RWPE2 (cell line): ENCODE data around the gene VAMP7.
"Not testable (repeated sequence)": the region's sequence is repeated elsewhere in the genome, so short reads cannot be mapped to it uniquely, and the experiment has no call there.

Source experiments
- ATAC-seq: fragments of 200-7000 bp; cut with Tn5 transposase; 3 replicates; pipeline ENCODE4 v1.9.1; 2021; ENCODE audit warnings: low read depth
- DNase-seq: peaks from one replicate; pipeline ENCODE4 v3.0.0-alpha.2; 2020; ENCODE audit warnings: low spot score
- H3K27ac ChIP-seq: fragments of 450-650 bp; 2 replicates; pipeline ENCODE4 v1.5.1; 2017; ENCODE audit warnings: mild to moderate bottlenecking; ENCODE audit not compliant: poor library complexity, severe bottlenecking
- H3K27me3 ChIP-seq: fragments of 250-450 bp; sonication (Bioruptor Pico); 2 replicates; pipeline ENCODE4 v1.5.1; 2021; ENCODE audit warnings: mild to moderate bottlenecking, moderate library complexity; ENCODE audit not compliant: insufficient read depth, poor library complexity, severe bottlenecking
- H3K36me3 ChIP-seq: fragments of 250-450 bp; sonication (Bioruptor Pico); 2 replicates; pipeline ENCODE4 v1.5.1; 2020; ENCODE audit warnings: low read depth, mild to moderate bottlenecking, moderate library complexity
- H3K4me1 ChIP-seq: fragments of 250-450 bp; sonication (Bioruptor Pico); 2 replicates; pipeline ENCODE4 v1.5.1; 2021; ENCODE audit warnings: mild to moderate bottlenecking, moderate library complexity; ENCODE audit not compliant: insufficient read depth, poor library complexity, severe bottlenecking
- H3K4me3 ChIP-seq: fragments of 250-450 bp; sonication (Bioruptor Pico); 2 replicates; pipeline ENCODE4 v1.5.1; 2021; ENCODE audit warnings: mild to moderate bottlenecking, moderate library complexity; ENCODE audit not compliant: severe bottlenecking
- H3K9me3 ChIP-seq: fragments of 250-450 bp; sonication (Bioruptor Pico); 2 replicates; pipeline ENCODE4 v1.5.1; 2021; ENCODE audit warnings: mild to moderate bottlenecking, moderate library complexity; ENCODE audit not compliant: severe bottlenecking
- CTCF ChIP-seq: fragments of 450-650 bp; IDR thresholded peaks from one replicate; pipeline ENCODE4 v1.5.1; 2017; ENCODE audit warnings: mild to moderate bottlenecking, moderate library complexity; ENCODE audit not compliant: poor library complexity, severe bottlenecking

VAMP7 gene

GRCh38 chrX:155967653-155968325 is 86.6 kb downstream of the VAMP7 start:
- peaks cover 6% of the 10 kb centered on the region for H3K9me3 ChIP-seq
- no peak overlapping the region for H3K27ac ChIP-seq
- H3K4me3 ChIP-seq = no peak overlapping the region
- ATAC-seq (no peak), DNase-seq (no peak)
- no peaks in the 10 kb centered on the region for H3K27me3 ChIP-seq
- no peaks in the 10 kb centered on the region for H3K36me3 ChIP-seq
- TF ChIP-seq CTCF = no peak
- no peaks in the 10 kb centered on the region for H3K4me1 ChIP-seq

- Histone ChIP-seq H3K4me3 (no peak overlapping the region), H3K27me3 (no peaks in the 10 kb centered on the region), H3K36me3 (no peaks in the 10 kb centered on the region), H3K27ac (no peak overlapping the region), H3K9me3 (peaks cover 6% of the 10 kb centered on the region), H3K4me1 (no peaks in the 10 kb centered on the region)
- no peak for TF ChIP-seq CTCF
- no peak for DNase-seq
- no peak for ATAC-seq
Observed at GRCh38 chrX:155968326-155968661, 87.1 kb downstream of the VAMP7 start.

GRCh38 chrX:155968791-155969190 is 87.6 kb downstream of the VAMP7 start:
- ATAC-seq = no peak
- H3K27me3 ChIP-seq = no peaks in the 10 kb centered on the region
- TF ChIP-seq CTCF = no peak
- H3K4me3 ChIP-seq = no peak overlapping the region
- no peak for DNase-seq
- H3K27ac ChIP-seq = no peak overlapping the region
- H3K4me1 ChIP-seq = no peaks in the 10 kb centered on the region
- H3K36me3 ChIP-seq = no peaks in the 10 kb centered on the region
- peaks cover 6% of the 10 kb centered on the region for H3K9me3 ChIP-seq

GRCh38 chrX:155971658-155972057 is 90.5 kb downstream of the VAMP7 start:
- not testable (repeated sequence) for H3K4me3 ChIP-seq, H3K9me3 ChIP-seq
- peak; percentile 27 for TF ChIP-seq CTCF

GRCh38 chrX:155972241-155972640 is 91.1 kb downstream of the VAMP7 start:
- not testable (repeated sequence) for H3K27me3 ChIP-seq, DNase-seq, H3K4me3 ChIP-seq, H3K4me1 ChIP-seq, H3K27ac ChIP-seq, H3K9me3 ChIP-seq, ATAC-seq, H3K36me3 ChIP-seq

More at GRCh38 chrX:155971658-155972057, 90.5 kb downstream of the VAMP7 start:
- ATAC-seq, H3K27ac ChIP-seq, H3K4me1 ChIP-seq, H3K36me3 ChIP-seq, DNase-seq, H3K27me3 ChIP-seq: not testable (repeated sequence)
